GM21619 (cell line): ENCODE measurements around the gene AMPD3.

Source experiments
- ATAC-seq: cut with Tn5 transposase; IDR thresholded peaks from one replicate; pipeline ENCODE4 v1.9.1; 2021; ENCODE audit not compliant: unreplicated experiment

AMPD3 gene

GRCh38 chr11:10454878-10455631 is at the start of gene AMPD3:
Gene AMPD3 (plus strand): TSS chr11:10455264. CDS start chr11:10461520, 6,256 bp downstream.
- no peak for ATAC-seq

- no peak for ATAC-seq
Observed at GRCh38 chr11:10405865-10406592, 49.0 kb upstream of the AMPD3 start.

- ATAC-seq: no peak
Observed at GRCh38 chr11:10407055-10407454, 48.0 kb upstream of the AMPD3 start.

GRCh38 chr11:10407749-10408685 is 47.0 kb upstream of the AMPD3 start:
- no peak for ATAC-seq

GRCh38 chr11:10409207-10409661 is 45.8 kb upstream of the AMPD3 start:
- ATAC-seq: no peak

- ATAC-seq: no peak
Observed at GRCh38 chr11:10410106-10410843, 44.8 kb upstream of the AMPD3 start.

GRCh38 chr11:10410844-10411200 is 44.2 kb upstream of the AMPD3 start:
- no peak for ATAC-seq

- ATAC-seq: no peak
Observed at GRCh38 chr11:10412266-10412665, 42.8 kb upstream of the AMPD3 start.

GRCh38 chr11:10413268-10413667 is 41.8 kb upstream of the AMPD3 start:
- peak; percentile 96 for ATAC-seq

- no peak for ATAC-seq
Observed at GRCh38 chr11:10414181-10414580, 40.9 kb upstream of the AMPD3 start.

GRCh38 chr11:10414659-10415058 is 40.4 kb upstream of the AMPD3 start:
- ATAC-seq: no peak

GRCh38 chr11:10415817-10416392 is 39.2 kb upstream of the AMPD3 start:
- ATAC-seq: no peak

GRCh38 chr11:10418259-10418949 is 36.7 kb upstream of the AMPD3 start:
- no peak for ATAC-seq

GRCh38 chr11:10418950-10419310 is 36.1 kb upstream of the AMPD3 start:
- ATAC-seq: no peak

GRCh38 chr11:10426475-10426874 is 28.6 kb upstream of the AMPD3 start:
- no peak for ATAC-seq

GRCh38 chr11:10428453-10428852 is 26.6 kb upstream of the AMPD3 start:
- no peak for ATAC-seq

GRCh38 chr11:10429526-10429925 is 25.5 kb upstream of the AMPD3 start:
- ATAC-seq: no peak

GRCh38 chr11:10432493-10432892 is 22.6 kb upstream of the AMPD3 start:
- no peak for ATAC-seq

- no peak for ATAC-seq
Observed at GRCh38 chr11:10432971-10433370, 22.1 kb upstream of the AMPD3 start.

- no peak for ATAC-seq
Observed at GRCh38 chr11:10436224-10436623, 18.8 kb upstream of the AMPD3 start.
